ENCODE measurements around the gene SEPTIN5. TPM values are rescaled to one million over a fixed set of nuclear protein-coding genes. Genes with fewer than 3 reads are reported as not detected.

SEPTIN5 gene
- total RNA-seq, 1 donor from 2014 or later, result 197 TPM

- no peak for DNase-seq (ENCODE audit: low spot score)
- TF ChIP-seq, protein P1, sequence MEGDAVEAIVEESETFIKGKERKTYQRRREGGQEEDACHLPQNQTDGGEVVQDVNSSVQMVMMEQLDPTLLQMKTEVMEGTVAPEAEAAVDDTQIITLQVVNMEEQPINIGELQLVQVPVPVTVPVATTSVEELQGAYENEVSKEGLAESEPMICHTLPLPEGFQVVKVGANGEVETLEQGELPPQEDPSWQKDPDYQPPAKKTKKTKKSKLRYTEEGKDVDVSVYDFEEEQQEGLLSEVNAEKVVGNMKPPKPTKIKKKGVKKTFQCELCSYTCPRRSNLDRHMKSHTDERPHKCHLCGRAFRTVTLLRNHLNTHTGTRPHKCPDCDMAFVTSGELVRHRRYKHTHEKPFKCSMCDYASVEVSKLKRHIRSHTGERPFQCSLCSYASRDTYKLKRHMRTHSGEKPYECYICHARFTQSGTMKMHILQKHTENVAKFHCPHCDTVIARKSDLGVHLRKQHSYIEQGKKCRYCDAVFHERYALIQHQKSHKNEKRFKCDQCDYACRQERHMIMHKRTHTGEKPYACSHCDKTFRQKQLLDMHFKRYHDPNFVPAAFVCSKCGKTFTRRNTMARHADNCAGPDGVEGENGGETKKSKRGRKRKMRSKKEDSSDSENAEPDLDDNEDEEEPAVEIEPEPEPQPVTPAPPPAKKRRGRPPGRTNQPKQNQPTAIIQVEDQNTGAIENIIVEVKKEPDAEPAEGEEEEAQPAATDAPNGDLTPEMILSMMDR (IDR thresholded peaks at IDR 0.05), result no peak
- Mint-ChIP-seq H3K27ac (ENCODE audit: unreplicated experiment) (no peak overlapping the region), H3K4me1 (ENCODE audit: low read depth) (peaks cover 3% of the 10 kb centered on the region), H3K36me3 (ENCODE audit: low read depth) (no peaks in the 10 kb centered on the region), H3K9me3 (ENCODE audit: low read depth) (no peaks in the 10 kb centered on the region), H3K27me3 (ENCODE audit: low read depth) (no peaks in the 10 kb centered on the region), H3K4me3 (ENCODE audit: unreplicated experiment) (no peak overlapping the region)
Measured at GRCh38 chr22:19743651-19744050, 29.3 kb downstream of the SEPTIN5 start.

GRCh38 chr22:19744350-19745006 lies 30.2 kb downstream of the SEPTIN5 start:
- Mint-ChIP-seq H3K4me1 (ENCODE audit: low read depth) (peaks cover 3% of the 10 kb centered on the region), H3K9me3 (ENCODE audit: low read depth) (no peaks in the 10 kb centered on the region), H3K4me3 (ENCODE audit: unreplicated experiment) (no peak overlapping the region), H3K27me3 (ENCODE audit: low read depth) (no peaks in the 10 kb centered on the region), H3K36me3 (ENCODE audit: low read depth) (no peaks in the 10 kb centered on the region), H3K27ac (ENCODE audit: unreplicated experiment) (no peak overlapping the region)
- TF ChIP-seq, protein P1 (IDR thresholded peaks at IDR 0.05), result no peak
- no peak for DNase-seq (ENCODE audit: low spot score)

DNA sequence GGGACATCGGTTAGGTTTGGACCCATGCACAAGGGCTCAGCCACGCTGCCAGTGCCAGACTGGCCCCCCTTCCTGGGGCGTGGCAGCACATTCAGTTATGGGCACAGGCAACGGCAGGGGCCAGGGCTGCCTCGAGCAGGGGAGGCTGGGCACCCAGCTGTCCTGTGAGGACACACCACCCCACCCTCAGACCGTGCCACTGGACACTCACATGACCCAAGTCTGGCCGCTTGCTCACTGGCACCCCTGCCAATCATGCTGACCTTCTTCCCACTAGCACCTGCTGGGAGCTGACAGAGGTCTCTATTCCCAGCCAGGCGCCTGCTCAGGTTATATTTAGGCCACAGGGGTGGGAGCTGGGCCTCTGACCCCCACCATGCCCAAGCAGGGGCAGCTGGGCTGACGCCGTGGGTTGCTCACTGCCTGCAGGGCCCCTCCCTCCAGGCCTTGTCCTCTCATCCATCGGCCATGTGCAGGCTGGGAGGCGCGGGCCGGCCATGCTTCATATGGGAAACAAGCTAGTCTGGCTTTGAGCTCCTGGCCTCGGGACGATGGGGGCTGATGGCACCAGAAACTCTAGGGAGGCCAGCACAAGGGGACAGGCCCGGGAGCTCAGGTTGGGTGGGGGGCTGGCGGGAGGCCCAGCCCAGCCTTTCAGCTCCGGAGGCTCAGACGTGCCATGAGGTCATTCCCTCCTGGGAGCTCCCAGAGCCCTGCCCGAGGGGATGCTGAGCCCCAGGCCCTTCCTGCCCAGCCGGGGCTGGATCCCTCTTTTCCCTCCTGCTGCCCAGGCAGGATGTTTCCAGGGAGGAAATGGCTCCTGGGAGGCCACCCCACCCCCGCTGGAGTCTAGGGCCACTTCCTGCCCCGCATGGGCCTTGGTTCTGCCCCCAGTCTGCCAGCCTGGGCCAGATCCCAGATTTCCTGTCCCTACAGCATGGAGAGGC lies 31.1 kb downstream of the SEPTIN5 start:
- H3K27ac Mint-ChIP-seq (ENCODE audit: unreplicated experiment), result no peak overlapping the region
- no peaks in the 10 kb centered on the region for H3K9me3 Mint-ChIP-seq (ENCODE audit: low read depth)
- H3K27me3 Mint-ChIP-seq (ENCODE audit: low read depth), result no peaks in the 10 kb centered on the region
- TF ChIP-seq, protein P1 (IDR thresholded peaks at IDR 0.05), result no peak
- no peak for DNase-seq (ENCODE audit: low spot score)
- no peak overlapping the region for H3K4me3 Mint-ChIP-seq (ENCODE audit: unreplicated experiment)
- no peaks in the 10 kb centered on the region for H3K36me3 Mint-ChIP-seq (ENCODE audit: low read depth)
- peaks cover 3% of the 10 kb centered on the region for H3K4me1 Mint-ChIP-seq (ENCODE audit: low read depth)

- Mint-ChIP-seq H3K27ac (ENCODE audit: unreplicated experiment) (no peak overlapping the region), H3K9me3 (ENCODE audit: low read depth) (no peaks in the 10 kb centered on the region)
Measured at GRCh38 chr22:19746726-19747125, 32.4 kb downstream of the SEPTIN5 start.

GRCh38 chr22:19747551-19747950 lies 33.2 kb downstream of the SEPTIN5 start:
- H3K27me3 Mint-ChIP-seq (ENCODE audit: low read depth), result no peaks in the 10 kb centered on the region
- peaks cover 9% of the 10 kb centered on the region for H3K4me1 Mint-ChIP-seq (ENCODE audit: low read depth)
- no peak for DNase-seq (ENCODE audit: low spot score)
- H3K27ac Mint-ChIP-seq (ENCODE audit: unreplicated experiment), result no peak overlapping the region
- TF ChIP-seq, protein P1 (IDR thresholded peaks at IDR 0.05), result no peak
- no peak overlapping the region for H3K4me3 Mint-ChIP-seq (ENCODE audit: unreplicated experiment)
- no peaks in the 10 kb centered on the region for H3K36me3 Mint-ChIP-seq (ENCODE audit: low read depth)
- no peaks in the 10 kb centered on the region for H3K9me3 Mint-ChIP-seq (ENCODE audit: low read depth)

More at GRCh38 chr22:19746726-19747125, 32.4 kb downstream of the SEPTIN5 start:
- no peak overlapping the region for H3K4me3 Mint-ChIP-seq (ENCODE audit: unreplicated experiment)
- H3K36me3 Mint-ChIP-seq (ENCODE audit: low read depth), result no peaks in the 10 kb centered on the region
- H3K27me3 Mint-ChIP-seq (ENCODE audit: low read depth), result no peaks in the 10 kb centered on the region
- peaks cover 9% of the 10 kb centered on the region for H3K4me1 Mint-ChIP-seq (ENCODE audit: low read depth)
- TF ChIP-seq, protein P1 (IDR thresholded peaks at IDR 0.05), result no peak
- DNase-seq (ENCODE audit: low spot score), result no peak
